Inferior parietal cortex (tissue), 1 donor: Measurements from ENCODE around the gene HMG20B.
"Not testable (repeated sequence)": the region's sequence is repeated elsewhere in the genome, so short reads cannot be mapped to it uniquely, and the experiment has no call there.

ENCODE experiments used
- DNase-seq: peaks from one replicate; pipeline ENCODE4 v3.0.0-alpha.2; 2016; ENCODE audit errors: extremely low spot score

The HMG20B gene

DNA sequence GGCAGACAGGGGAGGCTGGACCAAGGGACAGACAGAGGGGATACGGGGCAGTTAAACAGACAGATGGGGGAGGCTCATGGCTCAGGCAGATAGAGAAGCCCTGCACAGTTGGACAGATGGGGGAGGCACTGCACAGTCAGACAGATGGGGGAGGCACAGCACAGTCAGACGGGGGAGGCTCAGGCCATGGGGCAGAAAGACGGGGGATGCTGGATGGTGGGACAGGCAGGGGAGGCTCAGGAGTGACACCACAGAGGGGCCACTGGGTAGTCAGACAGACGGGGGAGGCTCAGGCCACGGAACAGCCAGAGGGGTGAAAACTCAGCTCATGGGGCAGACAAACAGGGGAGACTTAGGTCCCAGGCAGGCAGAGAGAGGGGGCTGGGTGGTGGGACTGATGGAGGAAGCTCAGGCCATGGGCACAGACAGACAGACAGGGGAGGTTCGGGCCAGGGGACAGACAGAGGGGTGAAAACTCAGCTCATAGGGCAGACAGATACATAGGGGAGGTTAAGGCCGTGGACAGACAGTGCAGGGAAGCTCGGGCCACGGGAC, 16.2 kb upstream of the HMG20B start:
- no peak for DNase-seq

DNA sequence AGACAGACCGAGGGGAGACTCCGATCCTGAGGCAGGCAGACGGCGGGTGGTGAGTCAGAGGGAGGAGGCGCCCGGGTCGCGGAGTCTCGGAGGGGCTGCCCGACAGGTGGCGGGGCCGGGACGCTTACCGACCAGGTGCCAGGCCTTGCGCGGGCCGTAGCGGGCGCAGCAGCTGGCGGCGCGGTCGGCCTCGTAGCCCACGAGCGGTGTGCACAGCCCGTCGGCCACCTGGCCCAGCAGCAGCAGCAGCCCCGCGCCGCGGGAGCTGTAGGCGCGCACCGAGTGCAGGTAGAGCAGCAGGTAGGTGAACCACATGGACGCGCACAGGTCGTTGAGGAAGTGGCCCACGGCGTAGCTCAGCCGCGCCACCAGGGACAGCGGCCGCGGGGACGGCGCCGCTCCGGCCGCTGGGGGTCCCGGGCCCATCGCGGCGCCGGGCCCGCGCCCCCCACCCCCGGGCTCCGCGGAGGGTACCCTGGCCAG, 15.7 kb upstream of the HMG20B start:
- no peak for DNase-seq

- DNase-seq, result peak; percentile 94
Measured at GRCh38 chr19:3557461-3558248, 15.1 kb upstream of the HMG20B start, which contains the start of gene MFSD12. TSS of gene MFSD12 (minus strand) at chr19:3557586. CDS start at chr19:3557403, 183 bp downstream.

GRCh38 chr19:3563709-3564524, 8.8 kb upstream of the HMG20B start:
- no peak for DNase-seq

GRCh38 chr19:3565139-3565538, 7.6 kb upstream of the HMG20B start:
- DNase-seq, result no peak

GRCh38 chr19:3570042-3570441, 2.7 kb upstream of the HMG20B start:
- not testable (repeated sequence) for DNase-seq

DNA sequence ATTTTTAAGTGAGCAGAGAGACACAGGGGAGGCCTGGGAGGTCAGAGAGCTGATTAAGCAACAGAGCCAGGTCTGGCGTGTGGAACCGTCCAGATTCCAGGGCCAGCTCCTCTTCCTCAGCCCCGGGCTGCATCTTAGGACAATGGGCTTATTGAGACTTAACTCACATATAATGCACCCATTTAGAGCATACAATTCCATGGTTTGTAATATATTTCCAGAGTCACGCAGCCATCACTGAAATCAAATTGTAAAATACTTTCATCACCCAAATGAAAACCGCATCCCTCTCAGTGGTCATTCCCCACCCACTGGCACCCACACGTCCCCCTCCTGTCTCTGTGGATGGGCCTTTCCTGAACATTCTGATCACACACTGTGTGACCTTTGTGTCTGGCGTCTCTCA, 2.1 kb upstream of the HMG20B start:
- DNase-seq, result peak; percentile 72

- peak; percentile 98 for DNase-seq
Measured at GRCh38 chr19:3572132-3572854, 451 bp upstream of the HMG20B start.

DNA sequence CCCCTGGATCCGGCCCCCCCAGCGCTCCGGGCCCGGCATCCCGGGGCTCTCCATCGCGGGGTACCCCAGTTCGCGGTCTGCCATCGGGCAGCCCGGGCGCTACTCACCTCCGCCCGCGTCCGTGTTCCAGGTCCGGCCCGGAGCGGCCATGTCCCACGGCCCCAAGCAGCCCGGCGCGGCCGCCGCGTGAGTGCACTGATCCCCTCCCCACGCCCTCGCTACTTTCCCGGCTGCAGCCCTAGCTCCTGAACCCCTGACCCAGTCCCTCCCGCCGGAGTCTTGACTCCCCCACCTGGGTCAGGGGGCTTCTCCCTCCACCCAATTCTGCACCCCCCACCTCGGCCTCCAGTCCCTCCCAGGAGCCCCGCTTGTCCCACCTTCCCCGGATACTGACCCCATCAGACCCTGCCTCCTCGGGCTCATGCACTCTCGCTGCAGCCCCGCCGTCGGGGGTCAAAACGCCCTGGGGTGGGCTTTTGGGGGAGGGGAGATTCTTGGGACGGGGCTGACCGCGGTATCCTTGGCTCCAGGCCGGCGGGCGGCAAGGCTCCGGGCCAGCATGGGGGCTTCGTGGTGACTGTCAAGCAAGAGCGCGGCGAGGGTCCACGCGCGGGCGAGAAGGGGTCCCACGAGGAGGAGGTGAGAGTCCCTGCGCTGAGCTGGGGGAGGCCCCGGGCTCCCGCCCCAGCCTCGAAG, 566 bp downstream of the HMG20B start:
- no peak for DNase-seq

GRCh38 chr19:3573858-3574637, 1.3 kb downstream of the HMG20B start:
- DNase-seq, result peak; percentile 49

GRCh38 chr19:3575260-3575741, 2.6 kb downstream of the HMG20B start:
- DNase-seq, result peak; percentile 18

DNA sequence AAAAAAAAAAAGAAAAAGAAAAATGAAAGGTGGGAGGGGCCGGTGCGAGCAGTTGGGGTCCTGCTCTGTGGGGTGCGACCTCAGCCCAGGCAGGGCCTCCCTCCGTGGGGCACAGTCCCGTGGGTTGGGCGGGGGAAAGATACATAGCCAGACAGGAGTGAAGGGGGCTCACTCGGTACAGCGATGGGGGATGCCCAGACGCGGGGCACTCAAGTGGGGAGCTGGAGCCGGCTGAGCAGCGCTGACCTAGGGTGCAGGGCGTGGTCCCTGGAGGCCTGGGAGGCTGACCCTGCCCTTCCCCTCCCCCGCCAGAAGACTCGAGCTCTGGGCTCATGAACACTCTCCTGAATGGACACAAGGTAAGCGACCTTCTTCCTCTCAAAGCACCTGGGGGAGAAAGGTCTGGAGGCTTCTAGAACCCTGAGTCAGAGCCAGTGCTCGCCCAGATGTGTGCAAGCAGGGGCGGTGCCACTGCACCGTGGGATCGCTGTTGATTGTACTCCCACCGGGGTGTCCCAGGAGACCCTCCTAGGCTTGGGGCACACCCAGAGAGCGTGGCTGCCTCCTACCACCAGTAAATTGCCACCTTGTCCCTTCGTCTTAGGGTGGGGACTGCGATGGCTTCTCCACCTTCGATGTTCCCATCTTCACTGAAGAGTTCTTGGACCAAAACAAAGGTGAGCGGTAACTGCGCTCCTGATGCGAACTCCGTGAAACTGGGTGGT, 3.4 kb downstream of the HMG20B start:
- no peak for DNase-seq

DNA sequence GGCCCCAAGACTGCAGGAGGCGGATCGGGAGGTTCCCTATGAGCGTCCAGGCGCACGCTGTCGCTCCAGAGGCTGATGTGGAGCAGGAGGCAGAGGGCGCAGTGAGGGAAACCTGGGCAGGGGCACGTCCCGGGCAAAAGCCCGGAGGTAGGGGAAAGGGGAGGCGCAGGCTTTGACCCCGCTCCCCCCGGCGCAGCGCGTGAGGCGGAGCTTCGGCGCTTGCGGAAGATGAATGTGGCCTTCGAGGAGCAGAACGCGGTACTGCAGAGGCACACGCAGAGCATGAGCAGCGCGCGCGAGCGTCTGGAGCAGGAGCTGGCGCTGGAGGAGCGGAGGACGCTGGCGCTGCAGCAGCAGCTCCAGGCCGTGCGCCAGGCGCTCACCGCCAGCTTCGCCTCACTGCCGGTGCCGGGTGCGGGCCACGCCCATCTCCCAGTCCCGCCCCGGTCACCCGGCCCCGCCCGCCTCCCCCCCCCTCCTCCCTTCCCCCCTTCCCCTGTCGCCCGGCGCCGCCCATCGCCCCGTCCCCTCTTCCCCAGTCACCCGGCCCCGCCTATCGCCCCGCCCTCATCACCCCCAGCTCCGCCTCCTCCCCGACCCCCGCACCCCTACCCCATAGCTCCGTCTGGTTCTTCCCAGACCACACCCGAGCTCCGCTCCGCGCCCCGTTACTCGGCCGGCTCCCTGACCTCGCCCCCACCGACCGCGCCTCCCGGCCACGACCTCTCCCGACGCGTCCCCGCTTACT, 4.1 kb downstream of the HMG20B start:
- DNase-seq, result peak; percentile 13

DNA sequence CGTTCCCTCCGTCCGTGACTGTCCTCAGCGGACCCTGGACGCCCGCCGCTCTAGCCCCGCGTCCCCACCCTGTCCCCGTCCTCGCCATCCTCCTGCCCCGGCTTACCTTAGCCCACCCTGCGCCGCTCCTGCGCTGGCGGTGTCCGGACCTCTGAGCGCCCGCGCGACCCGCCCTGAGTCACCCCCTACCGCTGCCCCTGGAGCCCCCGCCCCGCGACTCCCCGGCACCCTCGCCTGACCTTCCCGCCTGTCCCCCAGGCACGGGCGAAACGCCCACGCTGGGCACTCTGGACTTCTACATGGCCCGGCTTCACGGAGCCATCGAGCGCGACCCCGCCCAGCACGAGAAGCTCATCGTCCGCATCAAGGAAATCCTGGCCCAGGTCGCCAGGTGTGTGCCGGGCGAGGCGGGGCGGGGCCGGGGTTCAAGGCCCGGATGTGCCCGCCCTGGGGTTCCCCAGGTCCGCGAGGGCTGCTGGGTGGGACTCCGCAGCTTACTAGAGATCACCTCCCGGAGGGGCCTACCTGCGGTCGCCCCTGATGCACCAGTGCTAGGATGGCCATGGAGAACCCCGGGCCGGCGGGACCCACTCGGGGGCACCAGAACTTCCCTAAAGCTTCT, 5.1 kb downstream of the HMG20B start:
- DNase-seq, result no peak

DNA sequence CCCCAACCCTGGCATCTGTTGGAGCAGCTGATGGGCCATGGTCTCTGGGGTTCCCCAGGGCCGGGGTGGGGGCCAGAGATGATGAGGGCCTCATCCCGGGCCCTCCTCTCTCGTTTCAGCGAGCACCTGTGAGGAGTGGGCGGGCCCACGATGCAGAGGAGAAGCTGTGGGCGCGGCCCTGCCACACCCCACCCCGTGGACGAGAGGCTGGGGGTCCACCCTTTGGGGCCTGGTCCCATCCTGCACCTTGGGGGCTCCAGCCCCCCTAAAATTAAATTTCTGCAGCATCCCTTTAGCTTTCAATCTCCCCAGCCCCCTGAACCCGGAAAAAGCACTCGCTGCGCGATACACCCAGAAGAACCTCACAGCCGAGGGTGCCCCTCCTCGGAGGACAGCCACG, 5.6 kb downstream of the HMG20B start:
- DNase-seq, result no peak

GRCh38 chr19:3580156-3580934, 7.6 kb downstream of the HMG20B start:
- no peak for DNase-seq

DNA sequence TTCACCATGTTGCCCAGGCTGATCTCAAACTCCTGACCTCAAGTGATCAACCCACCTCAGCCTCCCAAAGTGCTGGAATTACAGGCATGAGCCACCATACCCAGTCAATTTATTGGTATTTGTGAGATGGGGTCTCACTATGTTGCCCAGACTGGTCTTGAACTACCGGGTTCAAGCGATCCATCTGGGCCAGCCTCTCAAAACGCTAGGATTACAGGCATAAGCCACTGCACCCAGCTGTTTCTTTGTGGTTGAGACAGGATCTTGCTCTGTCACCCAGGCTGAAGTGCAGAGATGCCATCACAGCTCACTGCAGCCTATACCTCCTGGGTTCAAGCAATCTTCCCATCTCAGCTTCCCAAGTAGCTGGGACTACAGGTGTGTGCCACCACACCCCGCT, 9.0 kb downstream of the HMG20B start:
- DNase-seq, result not testable (repeated sequence)
